HUES6 (cell line): ENCODE results near the gene ACSM3.
"Not testable (repeated sequence)": the region's sequence is repeated elsewhere in the genome, so short reads cannot be mapped to it uniquely, and the experiment has no call there.

Source experiments
- H3K27ac ChIP-seq: 2 replicates; pipeline ENCODE4 v1.7.0; 2013; ENCODE audit warnings: low read depth, mild to moderate bottlenecking, low read length, inconsistent platforms
- H3K27me3 ChIP-seq: 2 replicates; pipeline ENCODE4 v1.6.1; 2013; ENCODE audit warnings: low read length; ENCODE audit not compliant: control insufficient read depth, insufficient read depth
- H3K36me3 ChIP-seq: 2 replicates; pipeline ENCODE4 v1.6.1; 2013; ENCODE audit warnings: low read length; ENCODE audit not compliant: control insufficient read depth, insufficient read depth
- H3K4me1 ChIP-seq: 2 replicates; pipeline ENCODE4 v1.6.1; 2013; ENCODE audit warnings: low read length; ENCODE audit not compliant: control insufficient read depth, insufficient read depth
- H3K4me3 ChIP-seq: 2 replicates; pipeline ENCODE4 v1.5.1; 2013; ENCODE audit warnings: low read depth, low read length
- H3K9ac ChIP-seq: one replicate; pipeline ENCODE4 v1.6.1; 2013; ENCODE audit warnings: mild to moderate bottlenecking, low read length
- H3K9me3 ChIP-seq: 2 replicates; pipeline ENCODE4 v1.6.1; 2013; ENCODE audit warnings: low read depth, low read length; ENCODE audit not compliant: control insufficient read depth, insufficient read depth

ACSM3 gene

GRCh38 chr16:20755799-20756198 lies 8.0 kb upstream of the ACSM3 start:
- H3K9ac ChIP-seq, H3K9me3 ChIP-seq, H3K27ac ChIP-seq, H3K4me1 ChIP-seq, H3K4me3 ChIP-seq, H3K36me3 ChIP-seq: not testable (repeated sequence)
- H3K27me3 ChIP-seq: peaks cover 12% of the 10 kb centered on the region; the same call in 1 of the 2 replicates

- Histone ChIP-seq H3K36me3 (no peaks in the 10 kb centered on the region), H3K9me3 (no peaks in the 10 kb centered on the region), H3K4me1 (no peaks in the 10 kb centered on the region; the same call in 1 of the 2 replicates)
Observed at GRCh38 chr16:20760346-20760745, 3.5 kb upstream of the ACSM3 start.

GRCh38 chr16:20761175-20761574 lies 2.6 kb upstream of the ACSM3 start:
- Histone ChIP-seq H3K27ac (no peak overlapping the region), H3K9ac (no peak overlapping the region), H3K4me1 (no peaks in the 10 kb centered on the region; the same call in 1 of the 2 replicates), H3K4me3 (no peak overlapping the region), H3K9me3 (no peaks in the 10 kb centered on the region), H3K36me3 (no peaks in the 10 kb centered on the region), H3K27me3 (no peaks in the 10 kb centered on the region)

More at GRCh38 chr16:20760346-20760745, 3.5 kb upstream of the ACSM3 start:
- H3K9ac ChIP-seq: no peak overlapping the region
- H3K27me3 ChIP-seq: no peaks in the 10 kb centered on the region
- H3K27ac ChIP-seq: no peak overlapping the region
- H3K4me3 ChIP-seq: no peak overlapping the region

- H3K4me1 ChIP-seq: no peaks in the 10 kb centered on the region; the same call in 1 of the 2 replicates
- no peaks in the 10 kb centered on the region for H3K27me3 ChIP-seq
- no peaks in the 10 kb centered on the region for H3K36me3 ChIP-seq
- H3K9ac ChIP-seq: no peak overlapping the region
- H3K4me3 ChIP-seq: no peak overlapping the region
- H3K27ac ChIP-seq: no peak overlapping the region
- H3K9me3 ChIP-seq: no peaks in the 10 kb centered on the region
Observed at GRCh38 chr16:20762404-20763123, 1.2 kb upstream of the ACSM3 start.

GRCh38 chr16:20764448-20764847 lies 634 bp downstream of the ACSM3 start:
- H3K27ac ChIP-seq, H3K9me3 ChIP-seq, H3K9ac ChIP-seq: not testable (repeated sequence)

GRCh38 chr16:20765732-20766131 lies 1.9 kb downstream of the ACSM3 start:
- no peaks in the 10 kb centered on the region; the same call in 1 of the 2 replicates for H3K4me1 ChIP-seq
- no peak overlapping the region for H3K27ac ChIP-seq
- H3K36me3 ChIP-seq: no peaks in the 10 kb centered on the region
- no peaks in the 10 kb centered on the region for H3K9me3 ChIP-seq
- no peak overlapping the region for H3K9ac ChIP-seq
- H3K4me3 ChIP-seq: no peak overlapping the region
- H3K27me3 ChIP-seq: no peaks in the 10 kb centered on the region

More at GRCh38 chr16:20764448-20764847, 634 bp downstream of the ACSM3 start:
- not testable (repeated sequence) for H3K27me3 ChIP-seq, H3K4me1 ChIP-seq, H3K36me3 ChIP-seq, H3K4me3 ChIP-seq

GRCh38 chr16:20766294-20766693 lies 2.5 kb downstream of the ACSM3 start:
- no peak overlapping the region for H3K27ac ChIP-seq
- no peaks in the 10 kb centered on the region; the same call in 1 of the 2 replicates for H3K4me1 ChIP-seq
- no peak overlapping the region for H3K9ac ChIP-seq
- H3K9me3 ChIP-seq: no peaks in the 10 kb centered on the region
- no peaks in the 10 kb centered on the region for H3K27me3 ChIP-seq
- no peaks in the 10 kb centered on the region for H3K36me3 ChIP-seq
- no peak overlapping the region for H3K4me3 ChIP-seq

GRCh38 chr16:20767577-20767976 lies 3.8 kb downstream of the ACSM3 start:
- Histone ChIP-seq H3K27ac (no peak overlapping the region), H3K4me1 (no peaks in the 10 kb centered on the region; the same call in 1 of the 2 replicates), H3K9ac (no peak overlapping the region)

GRCh38 chr16:20768121-20768520 lies 4.3 kb downstream of the ACSM3 start:
- Histone ChIP-seq H3K4me1 (no peaks in the 10 kb centered on the region; the same call in 1 of the 2 replicates), H3K27ac (no peak overlapping the region), H3K27me3 (no peaks in the 10 kb centered on the region), H3K36me3 (no peaks in the 10 kb centered on the region), H3K9me3 (no peaks in the 10 kb centered on the region), H3K4me3 (no peak overlapping the region), H3K9ac (no peak overlapping the region)

More at GRCh38 chr16:20767577-20767976, 3.8 kb downstream of the ACSM3 start:
- Histone ChIP-seq H3K36me3 (no peaks in the 10 kb centered on the region), H3K27me3 (no peaks in the 10 kb centered on the region), H3K9me3 (no peaks in the 10 kb centered on the region), H3K4me3 (no peak overlapping the region)

- Histone ChIP-seq H3K27me3 (no peaks in the 10 kb centered on the region), H3K9ac (no peak overlapping the region), H3K4me1 (no peaks in the 10 kb centered on the region; the same call in 1 of the 2 replicates), H3K9me3 (no peaks in the 10 kb centered on the region), H3K27ac (no peak overlapping the region), H3K36me3 (no peaks in the 10 kb centered on the region), H3K4me3 (no peak overlapping the region)
Observed at GRCh38 chr16:20768818-20769217, 5.0 kb downstream of the ACSM3 start.

- Histone ChIP-seq H3K9me3 (no peaks in the 10 kb centered on the region), H3K36me3 (no peaks in the 10 kb centered on the region), H3K27ac (no peak overlapping the region), H3K9ac (no peak overlapping the region), H3K4me3 (no peak overlapping the region), H3K4me1 (no peaks in the 10 kb centered on the region), H3K27me3 (no peaks in the 10 kb centered on the region)
Observed at GRCh38 chr16:20773679-20774078, 9.9 kb downstream of the ACSM3 start.
